Measurements from ENCODE around the gene KIF18B.

Gene KIF18B

DNA sequence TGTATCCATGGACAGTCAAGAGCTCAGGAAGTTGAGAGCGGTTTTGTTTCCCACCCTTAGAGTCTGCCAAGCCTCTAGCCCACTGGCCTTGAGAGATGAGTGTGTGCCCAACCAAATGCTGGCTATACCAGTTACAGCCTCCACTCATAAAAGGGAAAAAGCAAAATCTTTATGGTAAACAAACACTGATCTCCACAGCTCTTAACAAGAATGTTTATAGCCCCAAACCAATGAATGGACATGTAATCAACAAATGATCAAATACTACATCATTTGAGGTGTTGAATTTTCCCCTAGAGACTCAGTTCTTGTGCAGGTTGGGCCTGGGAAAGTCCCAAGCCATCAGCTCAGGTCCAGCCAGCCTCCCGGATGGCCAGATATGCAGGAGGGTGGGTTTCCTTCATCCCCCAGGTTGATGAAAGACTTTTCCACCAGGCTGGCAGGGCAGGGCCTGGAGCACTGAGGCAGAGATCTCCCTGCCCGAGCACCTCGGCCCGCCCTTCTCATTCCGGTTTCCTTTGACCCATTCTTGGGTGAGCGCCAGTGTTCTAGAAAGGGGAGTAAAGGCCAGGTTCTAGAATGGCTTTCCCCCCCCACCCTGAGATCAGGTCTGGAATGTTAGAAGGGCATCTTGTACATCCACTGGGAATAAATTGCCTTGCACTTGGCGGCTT is 44.4 kb downstream of the KIF18B start:
- no peak for DNase-seq

DNA sequence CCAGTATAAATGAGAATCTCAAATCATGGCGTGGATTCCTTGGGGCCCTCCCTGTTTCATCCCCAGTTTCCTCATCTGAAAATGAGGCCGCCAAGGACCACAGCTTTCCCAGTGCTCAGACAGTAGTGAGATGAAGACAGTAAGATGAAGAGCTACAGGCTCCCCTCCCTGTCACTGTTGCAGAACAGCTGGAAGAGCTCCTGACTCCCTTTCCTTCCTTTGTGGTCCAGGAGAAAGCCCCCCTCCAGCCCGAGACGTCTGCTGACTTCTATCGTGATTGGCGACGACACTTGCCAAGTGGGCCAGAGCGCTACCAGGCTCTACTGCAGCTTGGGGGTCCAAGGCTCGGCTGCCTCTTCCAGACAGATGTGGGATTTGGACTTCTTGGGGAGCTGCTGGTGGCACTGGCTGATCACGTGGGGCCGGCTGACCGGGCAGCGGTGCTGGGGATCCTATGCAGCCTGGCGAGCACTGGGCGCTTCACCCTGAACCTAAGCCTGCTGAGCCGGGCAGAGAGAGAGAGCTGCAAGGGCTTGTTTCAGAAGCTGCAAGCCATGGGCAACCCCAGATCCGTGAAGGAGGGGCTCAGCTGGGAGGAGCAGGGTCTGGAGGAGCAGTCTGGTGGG is 45.3 kb downstream of the KIF18B start:
- DNase-seq: no peak

DNA sequence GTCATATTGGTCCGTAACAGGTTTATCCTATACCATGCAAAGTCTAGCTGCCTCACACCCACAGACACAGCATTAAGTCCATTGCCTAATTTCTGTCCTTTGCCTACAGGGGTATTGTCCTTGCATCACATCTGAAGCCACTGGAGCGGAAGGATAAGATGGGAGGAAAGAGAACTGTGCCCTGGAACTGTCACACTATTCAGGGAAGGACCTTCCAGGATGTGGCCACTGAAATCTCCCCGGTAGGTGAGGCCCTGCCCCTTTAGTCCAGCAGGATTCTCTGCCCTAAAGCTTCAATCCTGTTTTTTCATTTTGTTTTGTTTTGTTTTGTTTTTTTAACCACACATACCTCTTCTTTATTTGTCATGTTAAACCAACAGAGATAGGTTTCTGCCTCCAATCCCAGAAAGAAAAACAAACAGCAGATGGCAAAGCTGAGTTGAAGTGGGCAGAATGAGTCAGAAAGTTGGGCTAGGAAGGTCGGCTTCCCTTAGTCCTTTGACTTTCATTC is 46.1 kb downstream of the KIF18B start:
- no peak for DNase-seq

DNA sequence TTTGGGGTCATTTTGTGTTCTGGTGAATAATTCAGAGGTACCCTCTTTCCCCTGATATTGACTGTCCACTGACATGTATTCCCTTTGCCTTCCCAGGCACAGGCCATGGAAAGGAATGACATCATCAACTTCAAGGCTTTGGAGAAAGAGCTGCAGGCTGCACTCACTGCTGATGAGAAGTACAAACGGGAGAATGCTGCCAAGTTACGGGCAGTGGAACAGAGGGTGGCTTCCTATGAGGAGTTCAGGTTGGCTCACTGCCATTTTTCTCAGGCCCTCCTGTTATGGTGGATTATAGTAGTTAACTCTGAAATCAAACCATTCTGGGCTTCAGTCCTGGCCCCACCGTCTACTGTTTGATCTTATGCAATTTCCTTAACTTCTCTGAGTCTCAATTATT is 46.7 kb downstream of the KIF18B start:
- no peak for DNase-seq

DNA sequence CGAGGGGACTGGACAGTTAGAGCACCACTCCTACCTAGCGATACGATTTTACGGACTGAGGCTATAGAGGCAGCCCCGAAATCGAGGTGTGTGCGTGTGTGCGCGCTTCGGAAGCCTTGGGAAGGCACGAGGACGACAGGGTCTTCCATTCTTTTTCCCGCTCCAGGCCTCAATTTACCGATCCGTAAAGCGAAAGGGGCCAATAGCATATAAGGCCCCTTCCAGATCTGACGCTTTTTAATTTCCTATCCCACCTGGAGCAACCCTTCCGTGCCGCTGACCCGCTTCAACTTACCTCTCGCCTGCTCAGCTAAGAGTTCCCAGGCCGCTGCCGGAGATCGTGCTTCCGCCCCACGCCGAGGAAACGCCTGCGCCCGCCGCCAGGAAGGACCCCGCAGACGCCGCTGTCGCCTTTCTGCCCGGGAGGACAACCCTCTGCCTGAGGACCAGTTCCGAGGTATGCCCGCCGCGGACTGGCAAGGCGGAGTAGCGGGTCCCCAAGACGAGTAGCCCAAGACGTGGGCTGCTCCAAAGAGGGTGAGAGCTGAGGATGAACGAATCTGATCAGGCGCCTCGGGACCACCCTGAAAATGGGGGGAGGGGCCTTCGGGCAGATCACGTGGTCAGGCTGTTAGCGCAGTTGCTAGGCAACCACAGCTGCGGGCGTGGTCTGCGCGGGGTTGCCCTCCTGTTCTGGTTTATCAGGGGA is 48.3 kb downstream of the KIF18B start, which contains the start of gene EFTUD2:
Gene EFTUD2 (minus strand): TSS at position 372 of the 709 bp plus-strand sequence. CDS start 4,924 bp downstream, outside the sequence.
- peak; percentile 91 for DNase-seq

DNA sequence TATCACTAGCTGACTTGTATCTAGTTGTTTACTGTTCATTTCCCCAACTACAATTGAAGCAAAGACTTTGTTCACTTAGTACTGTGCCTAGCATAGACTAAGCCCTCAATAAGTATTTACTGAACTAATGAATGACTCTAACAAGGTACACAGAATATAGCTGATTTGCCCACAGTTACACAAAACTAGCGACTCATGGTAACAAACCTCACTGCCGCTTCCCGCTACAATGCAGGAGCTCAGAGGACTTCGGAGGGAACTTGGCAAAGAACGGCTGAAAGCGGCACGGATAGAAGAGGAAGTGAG is 48.9 kb downstream of the KIF18B start:
- DNase-seq: no peak

DNA sequence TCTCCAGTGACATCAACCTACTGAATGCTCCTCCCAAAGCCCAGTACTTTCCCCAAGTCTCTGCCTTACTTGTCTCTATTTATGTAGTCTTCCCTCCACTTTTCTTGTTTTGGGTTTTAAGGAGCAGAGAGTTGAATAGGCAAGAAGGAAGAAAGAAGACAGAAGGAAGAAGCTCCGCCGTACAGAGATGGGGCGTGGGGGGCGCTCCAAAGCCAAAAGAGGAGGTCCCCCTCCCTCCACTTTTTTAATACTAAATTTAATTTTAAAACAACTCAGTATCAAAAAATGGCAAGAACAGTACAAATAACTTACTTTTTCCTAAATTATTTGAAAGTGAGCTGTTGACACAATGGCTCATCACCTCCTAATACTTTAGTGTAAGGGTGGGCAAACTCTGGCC is 52.9 kb downstream of the KIF18B start:
- DNase-seq: no peak

DNA sequence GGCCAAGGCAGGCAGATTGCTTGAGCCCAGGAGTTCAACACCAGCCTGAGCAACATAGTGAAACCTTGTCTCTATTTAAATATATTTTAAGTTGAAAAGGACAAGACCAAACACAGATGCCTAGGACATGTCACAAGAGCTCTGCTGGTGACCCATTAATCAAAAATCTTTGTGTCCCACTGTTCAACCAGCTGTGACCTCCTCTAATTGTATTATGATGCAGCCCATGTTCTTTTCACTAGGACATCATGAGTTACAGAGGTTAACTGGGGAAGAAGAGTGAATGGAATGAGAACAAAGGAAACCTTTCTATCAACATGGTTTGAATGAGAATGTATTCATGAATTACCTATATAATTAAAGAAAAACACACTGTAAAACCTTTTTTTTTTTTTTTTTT is 55.3 kb downstream of the KIF18B start:
- no peak for DNase-seq

DNA sequence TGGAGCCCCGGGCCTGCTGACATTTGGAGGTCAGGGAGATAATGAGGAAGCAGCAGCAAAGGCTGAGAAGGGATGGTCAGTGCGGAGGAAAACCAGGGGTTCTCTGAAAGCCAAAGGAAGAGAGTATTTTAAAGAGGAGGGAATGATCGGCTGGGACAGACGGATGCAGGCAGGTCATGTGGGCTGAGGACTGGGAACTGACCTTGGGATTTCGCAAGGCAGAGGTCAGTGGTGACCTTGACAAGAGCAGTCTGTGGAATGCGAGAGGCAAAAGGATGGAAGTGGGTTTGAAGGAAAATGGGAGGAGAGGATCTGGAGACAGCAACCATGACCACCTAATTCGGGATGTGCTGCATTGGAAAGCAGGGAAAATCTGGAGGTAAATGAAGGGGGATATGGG is 58.6 kb downstream of the KIF18B start:
- DNase-seq: no peak

DNA sequence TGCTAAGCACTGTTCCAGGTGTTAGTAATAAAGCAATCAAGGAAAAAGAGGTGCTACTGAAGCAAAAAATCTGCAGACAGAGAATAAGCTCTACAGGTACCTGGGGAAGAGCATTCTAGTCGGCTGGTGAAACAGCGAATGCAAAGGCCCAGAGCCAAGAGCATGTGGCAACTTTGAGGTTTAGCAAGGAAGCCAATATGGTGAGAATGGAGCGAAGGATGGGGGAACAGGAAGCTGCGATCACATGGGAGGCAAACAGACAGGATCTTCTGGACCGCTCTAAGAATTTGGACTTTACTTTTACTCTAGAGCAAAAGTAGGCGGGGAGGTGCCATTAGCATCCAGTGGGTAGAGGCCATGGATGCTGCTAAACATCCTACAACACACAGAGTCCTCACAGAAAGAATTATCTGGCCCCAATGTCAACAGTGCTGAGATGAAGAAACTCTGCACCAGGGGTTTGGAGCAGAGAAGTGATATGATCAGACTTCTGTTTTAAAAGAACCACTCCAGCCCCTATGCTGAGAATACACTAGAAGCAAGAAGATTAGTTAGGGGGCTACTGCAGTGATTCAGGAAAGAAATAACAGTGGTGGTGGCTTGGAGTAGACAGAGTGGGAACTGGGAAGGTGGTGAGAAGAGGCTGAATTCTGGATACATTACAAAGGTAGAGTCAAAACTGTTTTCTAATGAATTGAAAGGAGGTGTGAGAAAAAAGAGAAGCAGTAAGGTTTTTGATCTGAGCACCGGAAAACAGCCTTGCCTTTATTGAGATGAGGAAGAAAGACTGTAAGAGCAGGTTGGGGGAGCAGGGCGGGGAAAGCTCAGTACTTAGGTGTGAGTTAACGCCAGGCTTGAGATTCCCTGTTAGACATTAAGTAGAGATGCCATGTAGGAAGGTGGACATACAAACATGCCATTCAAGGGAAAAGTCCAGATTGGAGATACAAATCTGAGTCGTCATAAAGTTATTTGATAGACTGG is 59.3 kb downstream of the KIF18B start:
- no peak for DNase-seq

DNA sequence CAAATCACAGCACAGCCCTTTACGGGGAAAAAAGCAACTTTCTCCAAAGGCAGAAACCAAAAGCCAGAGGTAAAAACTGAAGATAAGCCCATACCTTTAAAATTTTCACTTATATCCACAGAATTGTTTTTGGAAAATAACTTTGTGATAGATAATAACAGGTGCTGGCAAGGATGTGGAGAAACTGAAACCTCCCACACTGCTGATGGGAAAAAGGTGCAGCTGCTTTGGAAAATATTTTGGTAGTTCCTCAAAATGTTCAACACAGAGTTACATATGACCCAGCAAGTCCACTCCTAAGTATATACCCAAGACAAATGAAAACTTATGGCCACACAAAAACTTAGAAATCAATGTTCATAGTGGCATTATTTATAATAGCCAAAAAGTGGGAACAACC is 60.6 kb downstream of the KIF18B start:
- no peak for DNase-seq

DNA sequence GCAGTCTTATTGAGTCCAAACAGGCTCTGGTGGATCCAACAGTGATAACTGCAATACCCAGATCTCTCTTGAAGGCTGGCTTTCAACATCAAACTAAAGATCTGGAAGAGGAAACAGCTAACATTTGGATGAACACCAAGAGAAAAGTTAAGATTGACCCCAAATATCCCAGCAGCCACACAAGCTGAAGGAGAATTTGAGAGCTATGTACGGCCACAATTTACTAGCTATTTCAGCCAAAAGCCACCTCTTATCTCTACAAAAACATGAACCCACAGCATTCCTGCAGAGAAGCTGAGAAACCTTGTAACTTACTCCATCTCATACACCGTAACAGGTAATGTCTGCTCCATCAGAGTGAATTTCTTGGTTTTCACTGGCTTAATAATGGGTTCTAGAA is 62.6 kb downstream of the KIF18B start:
- no peak for DNase-seq

DNA sequence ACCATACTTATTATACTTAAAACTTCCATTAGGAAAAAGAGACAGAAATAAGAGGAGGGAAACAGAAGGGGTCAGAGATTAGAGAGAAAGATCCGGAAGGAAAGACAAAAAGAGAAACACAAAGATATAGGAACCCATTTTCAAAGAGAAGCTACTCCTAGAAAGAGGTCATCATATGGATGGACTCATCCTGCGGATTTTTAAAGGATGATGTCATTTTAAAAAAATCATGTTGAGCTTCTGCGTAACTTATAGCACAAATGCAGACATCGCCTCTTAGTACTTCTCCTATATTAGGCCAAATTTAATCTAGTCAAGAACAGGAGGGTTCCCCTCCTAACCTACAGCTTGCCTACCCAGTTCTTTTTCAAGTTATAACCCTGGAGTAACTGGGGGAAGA is 66.4 kb downstream of the KIF18B start:
- DNase-seq: no peak

DNA sequence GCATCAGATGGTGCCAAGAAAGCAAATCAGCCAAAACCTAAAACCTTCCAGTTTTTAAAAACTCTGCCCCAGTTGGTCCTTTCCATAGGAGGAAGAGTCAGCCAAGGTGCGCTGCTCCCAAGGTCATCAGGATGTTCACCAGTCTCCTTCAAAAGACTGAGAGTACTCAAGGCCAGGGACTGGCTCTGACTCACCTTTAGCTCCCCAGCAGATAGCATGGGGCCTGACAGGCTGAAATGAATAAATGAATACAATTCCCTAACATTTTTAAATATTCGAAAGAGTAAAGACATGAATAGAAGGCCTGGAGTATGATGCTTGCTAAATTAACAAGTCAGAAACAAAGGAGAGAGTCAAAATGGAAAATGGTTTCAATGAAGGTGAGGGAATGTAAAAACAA is 67.5 kb downstream of the KIF18B start:
- no peak for DNase-seq

DNA sequence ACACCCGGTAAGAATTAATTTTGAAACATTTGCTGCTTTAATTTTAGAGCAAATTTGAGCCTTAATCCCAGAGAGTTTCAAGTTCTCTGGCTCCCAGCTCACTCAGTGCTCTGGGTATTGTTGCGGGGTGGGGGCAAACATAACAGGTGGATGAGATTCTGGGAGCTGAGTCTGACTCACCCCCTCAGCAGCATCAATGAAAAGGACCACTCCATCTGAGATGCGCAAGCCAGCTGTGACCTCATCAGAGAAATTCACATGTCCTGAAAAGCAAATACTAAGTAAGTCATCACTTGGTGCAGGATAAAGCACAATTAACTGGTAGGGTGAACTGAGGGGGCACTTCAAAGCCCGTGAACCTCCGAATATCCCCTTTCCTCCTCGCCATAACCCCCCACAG is 68.2 kb downstream of the KIF18B start:
- no peak for DNase-seq

DNA sequence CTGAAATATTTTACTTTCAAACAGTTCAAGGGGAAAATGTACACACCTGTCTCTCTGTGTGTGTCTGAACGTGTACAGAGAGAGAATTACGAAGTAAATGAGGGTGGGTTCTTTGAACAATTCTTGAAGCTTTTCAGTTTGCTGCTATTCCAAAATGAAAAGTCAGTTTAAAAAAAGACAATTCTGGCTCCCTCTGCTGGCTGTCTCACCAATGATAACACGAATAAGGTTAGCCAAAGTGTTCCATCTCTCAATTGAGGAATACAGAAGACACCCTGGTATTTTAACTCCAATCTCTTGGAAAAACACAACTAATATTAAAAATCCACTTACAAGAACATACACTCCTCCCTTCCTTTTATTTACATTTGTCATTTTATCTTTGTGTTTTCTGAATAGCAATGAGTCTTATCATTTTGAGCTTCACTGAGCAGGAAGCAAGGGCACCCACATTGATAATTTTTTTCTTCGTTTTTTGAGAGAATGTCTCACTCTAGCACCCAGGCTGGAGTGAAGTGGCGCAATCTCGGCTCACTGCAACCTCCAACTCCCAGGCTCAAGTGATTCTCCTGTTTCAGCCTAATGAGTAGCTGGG is 68.8 kb downstream of the KIF18B start:
- no peak for DNase-seq

DNA sequence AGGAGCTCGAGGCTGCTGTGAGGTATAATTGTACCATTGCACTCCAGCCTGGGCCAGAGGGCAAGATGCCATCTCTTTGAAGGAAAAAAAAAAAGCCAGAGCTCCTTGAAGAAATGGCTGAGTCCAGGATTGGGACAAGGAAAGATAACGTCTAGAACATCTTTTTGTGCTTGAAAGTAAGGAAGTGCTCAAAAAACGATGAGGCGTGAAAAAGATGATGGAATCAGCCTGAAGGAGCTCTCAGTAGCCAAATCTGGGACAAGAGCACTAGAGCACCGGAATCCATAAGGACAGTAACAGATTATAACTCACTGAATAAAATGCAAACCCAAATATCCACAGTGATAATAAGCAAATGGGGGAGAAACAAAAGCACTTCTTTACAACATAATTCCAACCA is 70.5 kb downstream of the KIF18B start:
- no peak for DNase-seq

DNA sequence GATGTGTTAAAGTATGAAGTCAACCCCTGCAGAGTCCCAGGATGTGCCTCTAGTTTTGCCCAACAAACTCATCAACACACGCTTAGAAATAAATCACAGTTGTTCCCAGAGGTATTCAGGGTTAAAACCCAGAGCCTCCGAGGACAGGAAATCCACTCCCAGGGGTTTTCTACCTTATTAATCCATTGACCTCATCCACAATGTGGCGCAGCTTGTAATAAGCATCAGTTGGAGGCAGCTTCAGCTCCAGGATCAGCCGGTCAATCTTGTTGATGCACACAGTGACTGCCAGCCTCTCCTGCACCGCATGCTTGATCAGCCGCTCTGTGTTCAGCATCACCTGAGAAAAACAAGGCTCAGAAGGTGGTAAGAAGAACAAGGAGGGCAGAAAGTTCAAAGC is 71.8 kb downstream of the KIF18B start:
- DNase-seq: no peak
